ENCODE data around the gene DDX1.
"Not testable (repeated sequence)": the region's sequence is repeated elsewhere in the genome, so short reads cannot be mapped to it uniquely, and the experiment has no call there.

DDX1 gene

DNA sequence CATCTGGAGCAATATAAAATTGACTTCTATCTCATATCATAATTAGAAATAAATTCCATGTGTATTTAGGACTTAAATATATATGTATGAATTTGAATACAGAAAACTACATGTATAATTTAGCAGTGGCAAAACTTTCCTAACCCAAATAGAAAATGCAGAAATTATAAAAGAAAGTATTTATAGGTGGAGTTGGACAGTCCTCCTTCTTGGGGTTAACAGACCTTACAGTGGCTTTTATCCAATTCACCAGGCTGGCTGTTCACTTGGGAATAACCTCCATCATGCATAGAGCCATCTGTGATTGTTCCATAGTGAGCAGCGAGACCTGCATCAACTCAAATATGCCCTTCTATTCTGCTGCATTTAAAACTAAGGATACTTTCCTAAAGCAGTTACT lies 8.3 kb downstream of the DDX1 start:
- Mint-ChIP-seq H3K9me3 (no peaks in the 10 kb centered on the region), H3K4me1 (ENCODE audit: low read depth) (peaks cover 3% of the 10 kb centered on the region), H3K36me3 (ENCODE audit: low read depth) (peaks cover 87% of the 10 kb centered on the region), H3K4me3 (no peak overlapping the region), H3K27ac (no peak overlapping the region), H3K27me3 (no peaks in the 10 kb centered on the region)

DNA sequence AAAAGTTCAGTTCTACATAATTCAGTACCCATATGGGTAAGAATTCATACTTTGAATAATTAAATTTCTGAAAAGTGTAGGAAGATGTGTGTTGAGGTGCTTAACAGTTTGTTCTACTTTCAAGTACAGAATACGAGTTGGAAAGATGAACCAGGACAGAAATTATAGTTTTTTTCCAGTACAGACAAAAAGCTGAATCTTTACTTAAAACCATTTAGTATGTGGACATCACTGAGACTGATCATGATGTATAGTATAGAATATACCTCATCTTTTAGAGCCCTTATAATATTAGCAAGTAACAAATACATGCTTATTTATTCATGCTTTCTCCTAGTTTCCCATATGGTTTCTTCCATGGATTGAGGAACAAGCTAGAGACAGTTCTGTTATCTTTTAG lies 10.0 kb downstream of the DDX1 start:
- H3K9me3 Mint-ChIP-seq = no peaks in the 10 kb centered on the region
- no peaks in the 10 kb centered on the region for H3K27me3 Mint-ChIP-seq
- peaks cover 86% of the 10 kb centered on the region for H3K36me3 Mint-ChIP-seq (ENCODE audit: low read depth)
- H3K4me1 Mint-ChIP-seq (ENCODE audit: low read depth) = peaks cover 3% of the 10 kb centered on the region
- H3K4me3 Mint-ChIP-seq = no peak overlapping the region
- H3K27ac Mint-ChIP-seq = no peak overlapping the region

DNA sequence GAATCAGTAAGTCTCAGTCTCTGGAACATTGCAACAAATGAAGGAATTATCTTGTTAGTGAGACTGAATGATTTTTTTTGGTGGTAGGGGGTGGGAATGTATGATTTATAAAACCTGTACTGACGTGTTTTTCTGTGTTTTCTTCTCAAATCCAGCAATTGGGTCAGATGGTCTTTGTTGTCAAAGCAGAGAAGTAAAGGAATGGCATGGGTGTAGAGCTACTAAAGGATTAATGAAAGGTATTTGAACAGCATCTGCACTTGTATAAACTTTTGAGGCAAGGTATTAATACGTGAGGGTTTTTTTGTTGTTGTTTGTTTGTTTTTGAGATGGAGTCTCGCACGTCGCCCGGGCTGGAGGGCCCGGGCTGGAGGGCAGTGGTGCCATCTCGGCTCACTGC lies 10.7 kb downstream of the DDX1 start:
- Mint-ChIP-seq H3K36me3 (ENCODE audit: low read depth) (peaks cover 85% of the 10 kb centered on the region), H3K4me1 (ENCODE audit: low read depth) (no peaks in the 10 kb centered on the region)

DNA sequence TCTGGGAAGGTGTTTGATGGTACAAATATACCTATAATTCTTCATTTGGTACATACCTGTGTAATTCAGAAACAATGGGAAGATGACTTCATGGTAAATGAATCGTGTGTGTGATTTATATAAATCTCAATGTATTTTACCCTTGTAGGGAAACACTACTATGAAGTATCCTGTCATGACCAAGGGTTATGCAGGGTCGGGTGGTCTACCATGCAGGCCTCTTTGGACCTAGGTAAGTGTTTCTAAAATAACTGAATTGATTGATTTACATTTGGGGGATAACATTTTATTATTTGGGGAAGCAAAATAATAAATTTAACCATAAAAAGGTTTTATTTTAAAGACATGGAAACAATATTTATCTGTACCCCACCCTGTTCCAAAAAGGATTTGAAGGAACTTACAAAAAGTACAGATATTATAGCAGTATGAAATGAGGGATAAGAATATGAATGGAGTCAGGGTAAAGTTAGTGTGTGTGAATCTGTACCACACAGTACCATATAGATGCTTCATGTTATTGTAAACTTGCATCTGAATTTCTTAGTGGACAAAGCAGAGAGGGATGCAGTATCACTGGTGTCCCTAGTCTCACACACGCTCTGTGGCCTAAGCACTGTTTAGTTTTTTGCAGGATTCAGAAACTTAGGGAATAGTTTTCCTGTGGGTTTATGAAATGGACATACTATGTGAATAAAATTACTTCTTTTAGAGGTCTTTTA lies 11.5 kb downstream of the DDX1 start:
- Mint-ChIP-seq H3K4me1 (ENCODE audit: low read depth) (no peaks in the 10 kb centered on the region), H3K27ac (no peak overlapping the region)

More for the DNA sequence above, 10.7 kb downstream of the DDX1 start:
- Mint-ChIP-seq H3K4me3 (no peak overlapping the region), H3K27me3 (no peaks in the 10 kb centered on the region), H3K27ac (no peak overlapping the region), H3K9me3 (no peaks in the 10 kb centered on the region)

GRCh38 chr2:15603948-15604347 lies 12.3 kb downstream of the DDX1 start:
- Mint-ChIP-seq H3K36me3 (ENCODE audit: low read depth) (peaks cover 81% of the 10 kb centered on the region), H3K9me3 (no peaks in the 10 kb centered on the region), H3K4me3 (no peak overlapping the region), H3K27me3 (no peaks in the 10 kb centered on the region), H3K27ac (no peak overlapping the region), H3K4me1 (ENCODE audit: low read depth) (no peaks in the 10 kb centered on the region)

More for the DNA sequence above, 11.5 kb downstream of the DDX1 start:
- H3K4me3 Mint-ChIP-seq = no peak overlapping the region
- peaks cover 86% of the 10 kb centered on the region for H3K36me3 Mint-ChIP-seq (ENCODE audit: low read depth)
- no peaks in the 10 kb centered on the region for H3K27me3 Mint-ChIP-seq
- no peaks in the 10 kb centered on the region for H3K9me3 Mint-ChIP-seq

DNA sequence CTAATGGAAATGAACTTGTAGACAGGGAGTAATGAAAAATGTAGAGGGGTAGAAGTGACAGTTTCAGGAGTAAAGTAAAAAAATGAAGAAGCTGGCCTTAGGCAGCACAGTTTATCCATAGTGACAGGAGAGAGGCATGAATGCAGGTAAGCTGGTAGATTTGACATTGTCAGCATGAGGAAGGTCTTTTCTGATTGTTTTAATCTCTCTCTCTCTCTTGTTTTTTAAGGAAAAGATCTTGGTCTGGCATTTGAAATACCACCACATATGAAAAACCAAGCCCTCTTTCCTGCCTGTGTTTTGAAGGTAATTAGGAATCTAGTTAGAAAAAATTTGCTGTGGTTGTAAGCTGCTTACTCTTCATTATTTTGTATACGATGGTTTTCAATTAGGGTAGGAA lies 14.1 kb downstream of the DDX1 start:
- Mint-ChIP-seq H3K36me3 (ENCODE audit: low read depth) (peaks cover 90% of the 10 kb centered on the region), H3K27ac (peak overlapping the region; percentile 8), H3K9me3 (no peaks in the 10 kb centered on the region), H3K4me3 (no peak overlapping the region), H3K27me3 (no peaks in the 10 kb centered on the region), H3K4me1 (ENCODE audit: low read depth) (no peaks in the 10 kb centered on the region)

DNA sequence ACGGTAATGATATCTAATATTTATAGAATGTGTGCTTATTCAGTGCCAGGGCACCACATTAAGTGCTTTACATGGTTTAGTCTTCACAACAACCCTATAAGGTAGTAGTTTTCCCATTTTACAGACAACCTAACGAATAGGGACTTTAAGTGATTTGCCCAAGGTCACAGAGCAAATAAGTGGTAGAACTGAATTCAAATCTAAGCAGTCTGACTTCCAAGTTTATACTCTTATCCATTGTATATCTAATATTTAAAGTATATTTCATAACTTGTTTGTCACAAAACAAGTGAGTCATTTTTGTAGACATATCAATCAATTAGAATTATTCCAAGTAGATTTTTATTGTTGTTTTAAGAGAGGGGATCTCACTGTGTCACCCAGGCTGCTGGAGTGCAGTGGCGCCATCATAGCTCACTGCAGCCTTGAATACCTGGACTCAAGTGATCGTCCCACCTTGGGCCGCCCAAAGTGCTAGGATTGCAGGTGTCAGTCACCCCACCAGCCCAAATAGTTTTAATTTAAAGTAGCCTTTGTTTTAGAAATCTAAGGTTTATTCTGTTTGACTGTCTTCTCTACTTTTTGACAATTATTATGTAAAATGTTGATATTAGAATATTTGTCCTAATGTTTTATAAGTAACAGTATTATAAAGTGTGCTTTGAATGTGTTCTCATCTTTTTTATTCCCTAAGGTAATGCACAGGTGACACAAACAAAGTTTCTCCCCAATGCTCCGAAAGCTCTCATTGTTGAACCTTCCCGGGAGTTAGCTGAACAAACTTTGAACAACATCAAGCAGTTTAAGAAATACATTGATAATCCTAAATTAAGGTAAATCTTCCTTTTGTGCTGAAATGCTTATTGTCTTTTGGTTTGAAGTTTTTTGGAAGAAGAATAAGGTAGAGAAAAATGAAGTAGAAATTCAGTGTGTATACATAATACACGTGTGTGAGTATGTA lies 15.1 kb downstream of the DDX1 start:
- Mint-ChIP-seq H3K27me3 (no peaks in the 10 kb centered on the region), H3K9me3 (no peaks in the 10 kb centered on the region), H3K36me3 (ENCODE audit: low read depth) (peaks cover 80% of the 10 kb centered on the region), H3K4me3 (no peak overlapping the region), H3K4me1 (ENCODE audit: low read depth) (no peaks in the 10 kb centered on the region), H3K27ac (no peak overlapping the region)

DNA sequence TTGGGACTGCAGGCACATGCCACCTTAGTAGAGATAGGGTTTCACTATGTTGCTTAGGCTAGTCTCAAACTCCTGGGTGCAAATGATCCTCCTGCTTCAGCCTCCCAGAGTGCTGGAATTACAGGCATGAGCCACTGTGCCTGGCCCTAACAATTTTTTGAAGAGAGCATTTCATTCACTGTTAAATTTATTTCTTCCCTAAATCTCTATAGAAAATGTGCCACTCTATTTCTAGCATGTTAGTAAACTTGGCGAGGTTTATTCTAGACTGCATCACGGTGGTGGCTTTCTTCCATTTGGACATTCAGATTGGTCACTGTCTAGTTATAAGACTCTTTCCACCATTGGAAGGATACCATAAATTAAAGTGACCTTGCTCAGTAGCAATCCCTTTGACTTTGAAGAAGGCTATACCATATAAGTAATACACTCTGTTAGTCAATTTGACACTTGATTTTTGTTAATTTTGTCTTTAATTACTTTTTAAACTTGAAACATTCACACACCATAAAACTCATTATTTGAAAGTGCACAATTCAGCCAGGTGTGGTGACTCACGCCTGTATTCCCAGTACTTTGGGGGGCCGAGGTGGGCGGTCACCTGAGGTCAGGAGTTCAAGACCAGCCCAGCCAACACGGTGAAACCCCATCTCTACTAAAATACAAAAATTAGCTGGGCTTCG lies 16.2 kb downstream of the DDX1 start:
- H3K36me3 Mint-ChIP-seq (ENCODE audit: low read depth) = peaks cover 69% of the 10 kb centered on the region
- no peaks in the 10 kb centered on the region for H3K4me1 Mint-ChIP-seq (ENCODE audit: low read depth)
- no peaks in the 10 kb centered on the region for H3K9me3 Mint-ChIP-seq
- no peaks in the 10 kb centered on the region for H3K27me3 Mint-ChIP-seq
- no peak overlapping the region for H3K27ac Mint-ChIP-seq
- no peak overlapping the region for H3K4me3 Mint-ChIP-seq

- Mint-ChIP-seq H3K27me3 (no peaks in the 10 kb centered on the region), H3K36me3 (ENCODE audit: low read depth) (peaks cover 67% of the 10 kb centered on the region), H3K4me3 (no peak overlapping the region), H3K27ac (no peak overlapping the region), H3K4me1 (ENCODE audit: low read depth) (no peaks in the 10 kb centered on the region), H3K9me3 (no peaks in the 10 kb centered on the region)
Observed at GRCh38 chr2:15608392-15608761, 16.7 kb downstream of the DDX1 start.

DNA sequence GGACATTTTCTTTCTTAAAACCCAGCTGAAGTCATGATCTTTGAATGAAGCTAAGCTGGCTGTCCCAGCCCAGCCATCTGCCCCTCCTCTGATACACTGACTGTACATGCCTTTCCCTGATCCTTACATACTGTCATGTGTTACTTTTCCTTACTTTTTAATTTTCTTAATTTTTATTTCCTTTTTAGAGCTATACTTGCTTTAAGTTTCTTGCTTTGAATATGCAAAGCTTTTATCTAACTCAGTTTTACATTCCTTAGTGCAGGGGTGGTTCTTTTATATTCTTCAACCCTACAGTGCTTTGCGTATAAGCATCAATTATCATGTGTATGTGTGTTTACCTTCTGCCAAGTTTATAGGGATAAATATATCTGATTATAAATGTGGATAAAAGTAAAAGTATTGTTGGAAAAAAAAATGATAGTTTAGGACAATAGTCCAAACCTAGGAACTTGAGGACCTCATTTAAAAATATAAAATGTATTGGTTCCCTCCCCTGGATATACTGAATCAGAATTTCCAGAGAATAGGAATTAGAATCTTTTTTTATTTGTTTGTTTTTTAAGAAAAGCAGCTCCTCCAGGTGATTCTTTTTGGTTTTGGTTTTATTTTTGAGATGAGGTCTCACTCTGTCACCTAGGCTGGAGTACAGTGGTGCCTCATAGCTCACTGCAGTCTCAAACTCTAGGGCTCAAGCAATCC lies 17.8 kb downstream of the DDX1 start:
- H3K4me1 Mint-ChIP-seq (ENCODE audit: low read depth) = no peaks in the 10 kb centered on the region
- no peak overlapping the region for H3K27ac Mint-ChIP-seq
- peaks cover 66% of the 10 kb centered on the region for H3K36me3 Mint-ChIP-seq (ENCODE audit: low read depth)
- no peak overlapping the region for H3K4me3 Mint-ChIP-seq
- H3K9me3 Mint-ChIP-seq = no peaks in the 10 kb centered on the region
- H3K27me3 Mint-ChIP-seq = no peaks in the 10 kb centered on the region

DNA sequence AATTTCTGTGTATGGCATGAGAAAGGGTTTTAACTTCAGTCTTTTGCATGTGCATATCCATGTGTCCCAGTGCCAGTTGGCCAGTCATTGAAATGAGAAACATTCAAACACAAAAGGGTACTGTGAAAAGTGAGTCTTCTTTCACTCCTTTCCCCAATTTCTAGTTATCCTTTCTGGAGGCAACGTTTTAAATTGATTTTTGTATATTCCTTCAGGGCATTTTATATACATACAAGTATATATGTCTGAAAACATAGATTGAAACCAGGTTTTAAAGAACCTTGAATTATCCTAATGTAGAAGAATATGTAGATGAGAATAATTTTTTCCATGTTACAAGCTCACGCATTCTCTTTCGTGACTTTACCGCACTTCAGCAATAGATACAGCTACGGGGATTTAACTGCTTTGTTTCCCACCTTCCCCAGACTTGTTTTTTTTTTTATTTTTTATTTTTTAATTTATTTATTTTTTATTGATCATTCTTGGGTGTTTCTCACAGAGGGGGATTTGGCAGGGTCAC lies 18.8 kb downstream of the DDX1 start:
- Mint-ChIP-seq H3K4me3 (no peak overlapping the region), H3K27ac (no peak overlapping the region), H3K27me3 (no peaks in the 10 kb centered on the region), H3K9me3 (no peaks in the 10 kb centered on the region), H3K4me1 (ENCODE audit: low read depth) (no peaks in the 10 kb centered on the region), H3K36me3 (ENCODE audit: low read depth) (peaks cover 66% of the 10 kb centered on the region)

- peaks cover 63% of the 10 kb centered on the region for H3K36me3 Mint-ChIP-seq (ENCODE audit: low read depth)
- H3K27ac Mint-ChIP-seq; H3K9me3 Mint-ChIP-seq; H3K27me3 Mint-ChIP-seq; H3K4me3 Mint-ChIP-seq; H3K4me1 Mint-ChIP-seq (ENCODE audit: low read depth): not testable (repeated sequence)
Observed at GRCh38 chr2:15612101-15612500, 20.4 kb downstream of the DDX1 start.

DNA sequence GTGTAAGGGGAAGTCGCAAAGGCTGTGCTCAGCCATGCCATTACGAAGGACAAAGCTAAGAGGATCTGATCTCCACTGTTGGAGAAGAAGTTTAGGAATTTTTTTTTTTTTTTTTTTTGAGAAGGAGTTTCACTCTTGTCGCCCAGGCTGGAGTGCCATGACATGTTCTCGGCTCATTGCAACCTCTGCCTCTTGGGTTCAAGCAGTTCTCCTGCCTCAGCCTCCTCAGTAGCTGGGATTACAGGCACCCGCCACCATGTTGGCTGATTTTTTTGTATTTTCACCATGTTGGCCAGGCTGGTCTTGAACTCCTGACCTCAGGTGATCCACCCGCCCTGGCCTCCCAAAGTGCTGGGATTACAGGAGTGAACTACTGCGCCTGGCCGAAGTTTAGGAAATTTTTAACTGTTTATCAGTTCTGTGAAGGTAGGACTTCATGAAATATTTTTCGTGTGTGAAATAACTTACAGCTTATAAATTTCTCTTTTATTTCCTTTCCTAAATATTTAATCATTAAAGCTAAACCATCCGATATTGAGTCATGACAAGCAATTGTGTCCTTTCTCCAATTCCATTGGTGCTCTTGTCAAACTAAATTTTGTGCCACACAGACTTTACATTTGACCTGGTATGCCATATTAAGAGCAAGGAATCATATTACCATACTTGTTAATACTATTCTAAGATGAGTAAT lies 22.2 kb downstream of the DDX1 start:
- Mint-ChIP-seq H3K36me3 (ENCODE audit: low read depth) (peaks cover 52% of the 10 kb centered on the region), H3K4me3 (no peak overlapping the region), H3K27me3 (no peaks in the 10 kb centered on the region), H3K4me1 (ENCODE audit: low read depth) (no peaks in the 10 kb centered on the region), H3K9me3 (no peaks in the 10 kb centered on the region), H3K27ac (no peak overlapping the region)
